Measurements from ENCODE around the gene CDHR1. TPM values are rescaled to one million over a fixed set of nuclear protein-coding genes. Genes with fewer than 3 reads are reported as not detected.

Gene CDHR1
- total and polyA plus RNA-seq, 2 of the 8 experiments (the other 6 are each of a cell fraction or from before 2014, with no cell fraction given), result 3.9 to 10.5 TPM

GRCh38 chr10:84177541-84178141 lies 16.7 kb upstream of the CDHR1 start (continued):
- TF ChIP-seq SP1 (IDR thresholded peaks at IDR 0.05; ENCODE audit: low read depth, low read length) (no peak), SAP30 (IDR thresholded peaks at IDR 0.05; ENCODE audit: insufficient read depth, insufficient replicate concordance, low read length) (no peak), ZNF274 (IDR thresholded peaks at IDR 0.05; ENCODE audit: borderline replicate concordance, extremely low read depth, low read length) (no peak), EGR1 (IDR thresholded peaks at IDR 0.05; ENCODE audit: borderline replicate concordance, low read depth, low read length) (no peak), EP300 (IDR thresholded peaks at IDR 0.05; ENCODE audit: borderline replicate concordance in 1 of 2, low read depth in 2 of 2, low read length in 2 of 2) (no peak), HDAC2 (IDR thresholded peaks at IDR 0.05; ENCODE audit: borderline replicate concordance in 1 of 2, low read depth in 2 of 2, low read length in 2 of 2) (no peak), POLR2A (IDR thresholded peaks at IDR 0.05; ENCODE audit: control extremely low read depth in 1 of 2, low read depth in 2 of 2, low read length in 2 of 2) (no peak)

All from H1 (cell line).